ENCODE data around the gene CASP14.
"Not testable (repeated sequence)": the region's sequence is repeated elsewhere in the genome, so short reads cannot be mapped to it uniquely, and the experiment has no call there.

The CASP14 gene, protein sequence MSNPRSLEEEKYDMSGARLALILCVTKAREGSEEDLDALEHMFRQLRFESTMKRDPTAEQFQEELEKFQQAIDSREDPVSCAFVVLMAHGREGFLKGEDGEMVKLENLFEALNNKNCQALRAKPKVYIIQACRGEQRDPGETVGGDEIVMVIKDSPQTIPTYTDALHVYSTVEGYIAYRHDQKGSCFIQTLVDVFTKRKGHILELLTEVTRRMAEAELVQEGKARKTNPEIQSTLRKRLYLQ

DNA sequence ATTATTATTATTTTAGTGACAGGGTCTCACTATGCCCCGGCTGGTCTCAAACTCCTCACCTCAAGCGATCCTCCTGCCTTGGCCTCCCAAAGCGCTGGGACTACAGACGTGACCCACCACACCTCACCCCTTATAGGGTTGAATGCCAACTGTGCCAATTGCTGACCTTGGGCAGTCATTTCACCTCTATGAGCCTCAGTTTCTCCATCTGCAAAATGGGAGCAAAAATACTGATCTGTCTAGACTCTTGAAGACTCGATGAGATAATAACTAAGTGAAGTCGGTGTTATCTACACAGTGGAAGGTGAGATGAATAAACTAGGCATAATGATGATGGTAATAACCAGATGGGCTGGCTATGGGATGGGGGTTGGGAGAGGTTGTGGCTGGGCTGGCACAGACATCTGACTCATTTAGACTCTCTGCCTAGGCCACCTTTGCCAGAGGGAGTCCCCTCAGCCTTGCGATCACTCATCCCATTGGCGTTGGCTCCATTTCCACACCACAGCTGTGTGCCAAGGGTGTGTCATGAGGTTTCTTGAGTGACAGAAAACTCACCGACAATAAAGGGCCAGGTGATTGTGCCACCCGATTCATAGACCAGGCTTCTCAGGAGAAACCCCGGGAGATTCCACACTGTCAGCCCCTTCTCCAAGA, at the start of gene CASP14:
Gene CASP14, plus strand, starts transcription at position 596 of the 657 bp plus-strand sequence. CDS start 2,772 bp downstream, outside the sequence.
- DNase-seq = no peak

DNA sequence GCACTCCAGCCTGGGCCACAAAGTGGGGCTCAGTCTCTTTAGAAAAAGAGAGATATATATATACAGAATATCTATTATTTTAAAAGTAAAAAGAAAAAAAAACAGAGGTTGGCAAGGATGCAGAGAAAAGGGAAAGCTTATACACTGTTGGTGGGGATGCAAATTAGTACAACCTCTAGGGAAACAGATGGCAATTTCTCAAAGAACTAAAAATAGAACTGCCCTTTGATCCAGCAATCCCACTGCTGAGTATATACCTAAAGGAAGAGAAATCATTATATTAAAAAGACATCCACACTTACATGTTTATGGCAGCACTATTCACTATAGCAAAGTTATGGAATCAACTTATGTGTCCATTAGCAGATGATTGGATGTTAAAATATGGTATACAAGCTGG, 41.0 kb upstream of the CASP14 start:
- DNase-seq = no peak

DNA sequence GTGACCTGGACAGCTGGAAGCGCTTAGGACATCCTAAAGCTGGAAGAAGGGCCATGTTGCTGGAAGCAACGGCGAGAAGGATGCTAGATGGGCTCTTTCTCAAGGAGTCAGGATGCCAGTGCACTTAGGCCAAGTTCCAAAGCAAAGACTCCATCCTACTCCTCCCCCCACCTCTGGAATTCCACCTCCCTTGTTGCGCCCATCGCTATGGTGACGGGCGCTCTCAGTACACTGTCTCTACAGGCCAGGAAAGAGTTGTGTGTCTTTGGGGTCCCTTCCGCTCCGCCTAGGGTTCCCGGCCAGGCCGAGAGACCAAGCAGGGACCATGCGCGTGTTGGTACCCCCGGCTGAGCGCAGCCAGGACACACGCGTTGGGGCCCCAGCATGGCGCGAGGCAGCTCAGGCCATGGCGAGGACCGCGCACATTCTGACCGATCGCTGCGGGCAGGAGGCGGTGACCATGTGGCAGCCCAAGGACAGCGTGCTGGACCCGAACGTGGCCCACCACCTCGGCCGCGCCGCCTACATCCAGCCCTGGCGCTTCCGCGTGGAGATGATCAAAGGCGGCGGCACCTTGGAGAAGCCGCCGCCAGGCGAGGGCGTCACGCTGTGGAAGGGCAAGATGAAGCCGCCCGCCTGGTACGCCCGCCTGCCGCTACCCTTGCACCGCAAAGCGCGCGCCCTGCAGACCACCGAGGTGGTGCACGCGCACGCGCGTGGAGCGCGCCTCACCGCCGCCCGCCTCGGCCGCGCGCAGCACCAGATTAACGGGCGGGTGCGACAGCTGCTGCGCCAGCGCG, 38.6 kb upstream of the CASP14 start:
- no peak for DNase-seq

DNA sequence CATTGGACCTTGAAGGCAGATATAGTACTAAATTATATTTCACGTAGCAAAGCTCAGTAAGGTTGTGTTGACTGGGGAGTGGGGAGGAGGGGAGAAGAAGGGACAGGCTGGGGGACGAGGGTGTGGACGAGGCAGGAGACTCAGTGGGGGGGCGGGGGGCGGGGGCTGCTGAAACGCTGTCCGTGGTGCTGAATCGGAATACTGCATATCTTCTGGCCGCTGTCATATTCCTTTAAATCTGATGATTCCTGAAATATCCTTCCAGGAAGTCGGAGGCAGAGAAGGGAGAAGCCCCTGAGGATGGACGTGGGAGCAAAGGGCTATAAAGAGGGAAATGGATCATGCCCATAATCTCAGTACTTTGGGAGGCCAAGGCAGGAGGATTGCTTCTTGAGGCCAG, 34.7 kb upstream of the CASP14 start:
- no peak for DNase-seq

DNA sequence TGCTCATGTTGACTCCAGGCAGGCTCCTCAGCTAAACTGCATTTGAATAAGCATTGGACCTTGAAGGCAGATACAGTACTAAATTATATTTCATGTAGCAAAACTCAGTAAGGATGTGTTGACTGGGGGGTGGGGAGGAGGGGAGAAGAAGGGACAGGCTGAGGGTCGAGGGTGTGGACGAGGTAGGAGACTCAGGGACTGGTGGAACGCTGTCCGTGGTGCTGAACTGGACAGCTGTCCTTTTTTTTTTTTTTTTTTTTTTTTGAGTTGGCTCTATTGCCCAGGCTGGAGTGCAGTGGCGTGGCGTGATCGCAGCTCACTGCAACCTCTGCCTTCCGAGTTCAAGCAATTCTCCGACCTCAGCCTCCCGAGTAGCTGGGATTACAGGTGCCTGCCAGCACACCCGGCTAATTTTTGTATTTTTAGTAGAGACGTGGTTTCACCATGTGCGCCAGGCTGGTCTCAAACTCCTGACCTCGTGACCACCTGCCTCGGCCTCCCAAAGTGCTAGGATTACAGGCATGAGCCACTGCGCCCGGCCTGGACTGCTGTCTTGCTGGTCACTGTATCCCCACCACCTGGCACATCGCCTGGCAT, 33.2 kb upstream of the CASP14 start:
- no peak for DNase-seq

DNA sequence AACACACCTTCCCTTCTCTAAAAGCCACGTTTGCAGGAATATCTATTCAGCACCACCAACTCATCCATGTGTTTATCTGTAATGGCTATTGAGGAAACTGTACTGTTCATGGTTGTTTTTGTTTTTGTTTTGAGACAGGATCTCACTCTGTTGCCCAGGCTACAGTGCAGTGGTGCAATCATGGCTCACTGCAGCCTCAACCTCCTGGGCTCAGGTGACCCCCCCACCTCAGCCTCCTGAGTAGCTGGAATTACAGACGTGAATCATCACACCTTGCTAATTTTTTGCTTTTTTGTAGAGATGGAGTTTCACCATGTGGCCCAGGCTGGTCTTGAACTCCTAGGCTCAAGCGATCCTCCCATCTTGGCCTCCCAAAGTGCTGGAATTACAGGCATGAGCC, 30.4 kb upstream of the CASP14 start:
- not testable (repeated sequence) for DNase-seq

DNA sequence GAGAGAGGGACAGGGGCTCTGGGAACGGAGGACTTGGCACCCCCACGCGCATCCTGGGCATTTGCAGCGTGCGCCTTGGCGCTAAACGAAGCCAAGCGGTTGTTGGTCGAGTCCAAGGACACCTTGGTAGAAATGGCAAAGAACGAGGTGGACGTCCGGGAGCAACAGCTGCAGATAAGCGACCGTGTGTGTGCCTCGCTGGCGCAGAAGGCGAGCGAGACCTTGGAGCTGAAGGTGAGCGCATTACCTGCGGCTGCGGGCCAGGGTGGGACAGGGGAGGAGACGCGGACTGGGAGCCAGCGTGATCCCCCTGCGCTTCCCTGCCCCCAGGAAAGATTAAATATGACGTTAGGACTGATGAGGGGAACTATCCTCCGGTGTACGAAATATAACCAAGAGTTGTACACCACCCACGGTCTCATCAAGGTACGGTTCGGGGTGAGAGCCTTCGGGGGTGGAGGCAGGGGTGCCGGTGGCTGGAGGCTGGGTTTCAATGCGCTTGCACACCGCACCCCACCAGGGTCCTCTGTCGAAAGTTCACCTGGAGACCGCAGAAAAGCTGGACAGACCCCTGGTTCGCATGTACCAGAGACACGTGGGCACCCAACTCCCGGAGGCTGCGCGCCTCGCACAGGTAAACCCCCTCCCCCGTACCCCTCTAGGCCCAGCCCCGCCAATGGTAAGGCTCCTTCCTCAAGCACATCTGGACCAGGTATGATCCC, 27.8 kb upstream of the CASP14 start:
- no peak for DNase-seq

DNA sequence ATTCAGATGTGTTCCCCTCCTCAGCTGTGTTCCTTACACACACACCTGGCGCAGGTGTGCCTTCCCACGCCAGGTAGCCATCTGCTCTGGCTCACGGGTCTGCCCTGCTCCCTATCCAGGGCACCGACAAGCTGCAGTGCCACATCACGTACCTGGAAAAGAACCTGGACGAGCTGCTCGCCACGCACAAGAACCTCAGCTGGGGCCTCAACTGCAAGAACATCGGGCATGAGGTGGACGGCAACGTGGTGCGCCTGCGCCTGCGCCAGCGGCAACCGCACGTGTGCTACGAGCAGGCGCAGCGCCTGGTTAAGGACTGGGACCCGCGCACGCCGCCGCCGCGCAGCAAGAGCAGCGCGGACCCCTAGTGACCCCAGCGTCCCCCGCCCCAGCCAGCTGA, 26.5 kb upstream of the CASP14 start:
- no peak for DNase-seq

DNA sequence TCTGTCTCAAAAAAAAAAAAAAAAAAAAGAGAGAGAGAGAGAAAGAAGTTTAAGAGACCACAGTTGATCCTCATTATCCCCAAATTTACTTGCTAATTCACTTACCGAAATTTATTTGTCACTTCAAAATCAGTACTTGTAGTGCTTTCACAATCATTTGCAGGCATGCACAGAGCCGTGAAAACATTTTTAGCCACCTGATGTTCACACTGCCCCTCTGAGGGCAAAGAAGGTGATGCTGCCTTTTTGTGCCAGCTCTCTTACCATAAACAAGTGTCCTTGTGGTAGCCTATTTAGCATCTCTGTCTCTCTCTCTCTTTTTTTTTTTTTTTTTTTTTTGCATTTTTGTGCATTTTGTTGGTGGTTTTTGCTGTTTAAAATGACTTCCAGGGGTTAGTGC, 24.1 kb upstream of the CASP14 start:
- no peak for DNase-seq

DNA sequence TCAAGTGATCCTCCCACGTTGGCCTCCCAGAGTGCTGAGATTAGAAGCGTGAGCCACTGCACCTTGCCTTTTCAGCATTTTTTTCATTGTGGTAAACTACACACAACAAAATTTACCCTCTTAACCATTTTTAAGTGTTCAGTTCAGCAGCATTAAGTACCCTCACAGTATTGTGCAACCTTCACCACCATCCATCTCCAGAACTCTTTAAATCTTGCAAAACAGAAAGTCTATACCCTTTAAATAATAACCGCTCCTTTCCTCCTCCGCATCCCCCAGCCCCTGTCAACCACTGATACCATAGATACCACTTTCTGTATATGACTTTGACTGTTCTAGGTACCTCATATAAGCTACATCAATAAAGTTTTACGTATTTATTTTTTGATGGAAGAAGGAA, 20.8 kb upstream of the CASP14 start:
- DNase-seq = no peak

DNA sequence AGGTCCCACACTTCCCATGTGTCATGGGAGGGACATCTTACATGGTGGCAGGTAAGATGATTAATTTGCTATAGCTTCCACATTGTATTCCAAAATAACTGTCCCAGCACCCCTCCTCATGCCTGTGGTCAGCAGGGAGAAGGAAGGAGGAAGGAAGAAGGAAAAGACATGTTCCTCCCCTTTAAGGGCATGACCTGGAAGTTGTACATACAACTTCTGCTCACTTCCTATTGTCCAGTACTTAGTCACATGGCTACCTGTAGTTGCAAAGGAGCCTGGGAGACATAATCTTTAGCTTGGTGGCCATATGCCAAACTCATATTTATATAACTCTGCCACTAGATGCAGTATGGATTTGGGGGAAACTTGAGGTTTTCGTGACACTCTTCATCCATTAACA, 17.6 kb upstream of the CASP14 start:
- no peak for DNase-seq

DNA sequence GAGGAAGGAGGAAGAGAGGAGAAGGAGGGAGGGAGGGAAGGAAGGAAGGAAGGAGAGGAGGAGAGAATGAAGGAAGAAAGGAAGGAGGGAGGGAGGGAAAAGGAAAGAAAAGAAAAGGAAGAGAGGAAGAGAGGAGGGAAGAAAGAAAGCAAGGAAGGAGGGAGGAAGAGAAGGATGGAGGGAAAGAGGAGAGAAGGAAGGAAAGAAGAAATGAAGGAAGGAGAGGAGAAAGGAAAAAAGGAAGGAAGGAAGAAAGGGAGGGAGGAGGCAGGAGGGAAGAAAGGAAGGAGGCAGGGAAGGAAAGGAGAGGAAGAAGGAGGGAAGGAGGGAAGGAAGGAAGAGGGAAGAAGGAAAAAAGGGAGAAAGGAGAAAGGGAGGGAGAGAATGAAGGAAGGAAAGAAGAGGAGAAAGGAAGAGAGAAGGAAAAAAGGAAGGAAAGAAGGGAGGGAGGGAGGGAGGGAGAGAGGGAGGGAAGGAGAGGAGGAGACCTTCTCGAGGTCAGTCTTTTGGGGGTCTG, 13.4 kb upstream of the CASP14 start:
- no peak for DNase-seq

DNA sequence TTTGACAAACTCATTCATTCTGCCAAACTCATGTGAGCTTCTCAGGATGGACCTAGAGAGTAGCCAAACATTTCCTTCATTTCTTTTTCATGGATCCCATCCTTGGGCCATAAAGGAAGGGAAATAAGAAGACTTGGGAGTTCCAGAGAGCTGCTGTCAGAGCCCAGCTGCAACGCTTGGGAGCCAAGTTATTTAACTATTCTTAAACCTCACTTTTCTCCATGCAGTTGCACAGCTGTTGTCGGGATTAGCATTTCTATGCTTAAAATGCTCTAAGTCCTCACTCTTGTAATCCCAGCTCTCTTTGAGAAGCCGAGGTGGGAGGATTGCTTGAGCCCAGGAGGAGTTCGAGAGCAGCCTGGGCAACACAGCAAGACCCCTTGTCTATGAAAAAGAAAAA, 11.7 kb upstream of the CASP14 start:
- no peak for DNase-seq

DNA sequence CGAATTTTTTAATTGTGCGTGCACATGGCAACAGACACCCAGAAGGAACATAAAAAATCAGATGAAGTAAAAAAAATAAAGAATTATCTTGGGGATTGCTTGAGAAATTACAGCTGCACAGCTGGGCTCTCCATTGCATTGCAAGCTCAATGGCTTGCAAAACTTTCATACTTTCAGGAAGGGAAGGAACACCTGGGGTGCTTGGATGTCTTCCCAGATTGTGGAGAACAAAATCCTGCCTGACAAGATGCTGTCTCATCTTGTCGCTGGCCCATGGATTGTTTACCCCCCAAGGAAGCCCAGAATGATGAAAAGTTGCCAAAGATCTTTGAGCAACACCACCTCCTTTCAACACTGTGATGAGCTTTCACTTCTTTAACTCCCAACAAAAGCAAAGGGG, 11.0 kb upstream of the CASP14 start:
- DNase-seq = no peak

DNA sequence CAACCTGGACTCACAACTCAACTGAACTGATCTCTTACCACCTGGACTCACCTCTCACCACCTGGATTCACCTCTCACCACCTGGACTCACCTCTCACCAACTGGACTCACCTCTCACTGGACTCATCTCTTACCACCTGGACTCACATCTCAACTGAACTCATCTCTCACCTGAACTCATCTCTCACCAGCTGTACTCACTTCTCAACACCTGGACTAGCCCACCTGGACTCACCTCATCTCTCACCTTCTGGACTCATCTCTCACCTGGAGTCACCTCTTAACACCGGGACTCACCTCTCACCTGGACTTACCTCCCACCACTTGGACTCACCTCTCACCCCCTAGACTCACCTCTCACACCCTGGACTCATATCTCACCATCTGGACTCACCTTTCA, 7.3 kb upstream of the CASP14 start:
- no peak for DNase-seq

DNA sequence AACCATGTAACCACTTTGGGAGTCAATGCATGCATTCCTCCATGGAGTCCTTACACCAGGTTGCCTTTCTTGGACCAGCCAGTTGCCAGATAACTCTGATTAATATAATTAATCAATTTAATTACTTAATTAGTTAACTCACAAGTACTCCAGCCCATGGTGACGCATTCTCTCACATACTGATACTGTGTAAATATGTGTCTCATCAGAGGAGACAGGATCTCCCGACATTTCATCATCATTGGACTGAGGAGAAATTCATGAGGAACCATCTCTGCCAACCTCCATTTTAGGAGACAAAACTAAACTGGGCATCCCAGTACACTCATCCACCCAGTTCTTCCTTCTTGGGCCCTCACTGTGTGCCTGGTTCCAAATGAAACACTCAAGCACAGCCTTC, 6.5 kb upstream of the CASP14 start:
- no peak for DNase-seq

DNA sequence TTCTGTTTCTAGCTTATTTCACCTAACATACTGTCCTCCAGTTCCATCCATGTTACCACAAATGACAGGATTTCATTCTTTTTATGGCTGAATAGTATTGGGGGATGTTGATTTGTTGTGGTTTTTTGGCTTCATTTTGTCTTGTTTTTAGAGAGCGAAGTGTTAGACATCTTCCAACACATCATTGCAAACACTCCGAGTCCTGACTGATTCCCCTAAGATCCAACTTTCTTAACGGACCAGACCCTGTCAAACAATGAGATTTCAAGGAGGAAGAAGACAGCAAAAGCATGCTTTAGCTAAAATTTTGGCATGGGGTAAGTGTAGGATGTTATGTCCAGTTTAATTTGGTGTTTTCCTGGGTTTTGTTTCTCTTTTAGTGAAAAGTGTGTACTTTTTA, 3.8 kb upstream of the CASP14 start:
- DNase-seq = no peak

DNA sequence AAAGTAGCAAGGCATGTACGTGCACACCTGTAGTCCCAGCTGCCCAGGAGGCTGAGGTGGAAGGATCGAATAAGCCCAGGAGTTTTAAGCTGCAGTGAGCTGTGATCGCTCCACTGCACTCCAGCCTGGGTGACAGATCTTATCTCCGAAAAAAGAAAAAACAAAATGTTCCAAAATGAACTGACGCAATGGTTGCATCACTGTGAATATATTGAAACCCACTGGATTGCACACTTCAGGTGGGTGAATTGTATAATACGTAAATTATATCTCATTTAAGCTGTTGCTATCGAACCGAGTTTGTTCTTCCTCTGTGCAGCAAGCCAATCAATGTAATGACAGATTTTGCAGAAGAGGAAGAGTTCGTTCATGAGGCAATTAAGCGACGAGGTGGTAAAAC, 1.6 kb upstream of the CASP14 start:
- DNase-seq = no peak

DNA sequence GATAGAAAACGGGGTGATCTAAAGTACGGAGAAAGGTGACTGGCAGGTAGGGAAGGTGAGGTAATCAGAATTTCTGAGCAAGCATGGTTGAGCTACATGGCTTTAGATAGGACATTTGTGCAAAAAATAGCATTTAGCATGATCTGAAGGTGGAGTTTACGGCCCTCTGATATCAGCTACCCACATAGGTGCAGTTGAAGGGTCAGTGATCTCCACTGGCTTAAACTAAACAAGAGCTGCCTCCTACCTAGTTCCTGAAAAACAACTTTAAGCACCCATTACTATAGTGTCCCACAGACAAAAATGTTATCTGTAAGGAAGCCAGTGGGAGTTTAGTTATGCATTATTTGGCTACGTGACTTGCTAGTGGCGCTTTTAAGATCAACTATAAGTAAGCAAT, 1.2 kb upstream of the CASP14 start:
- no peak for DNase-seq

DNA sequence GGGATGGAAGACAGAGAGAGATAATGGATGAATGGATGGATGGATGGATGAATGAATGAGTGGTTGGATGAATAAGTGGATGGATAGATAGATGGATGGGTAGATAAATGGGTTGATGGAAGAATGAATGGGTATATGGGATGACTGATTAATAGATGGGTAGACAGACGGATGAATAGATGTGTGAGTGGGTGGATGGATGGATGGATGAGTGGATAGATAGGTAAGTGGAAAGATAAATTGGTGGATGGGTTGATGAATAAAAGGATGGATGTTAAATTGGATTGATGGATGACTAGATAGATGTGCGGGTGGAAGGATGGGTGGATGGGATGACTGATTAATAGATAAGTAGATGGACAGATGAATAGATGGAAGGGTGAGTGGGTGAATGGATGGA, 1.4 kb downstream of the CASP14 start:
- no peak for DNase-seq

DNA sequence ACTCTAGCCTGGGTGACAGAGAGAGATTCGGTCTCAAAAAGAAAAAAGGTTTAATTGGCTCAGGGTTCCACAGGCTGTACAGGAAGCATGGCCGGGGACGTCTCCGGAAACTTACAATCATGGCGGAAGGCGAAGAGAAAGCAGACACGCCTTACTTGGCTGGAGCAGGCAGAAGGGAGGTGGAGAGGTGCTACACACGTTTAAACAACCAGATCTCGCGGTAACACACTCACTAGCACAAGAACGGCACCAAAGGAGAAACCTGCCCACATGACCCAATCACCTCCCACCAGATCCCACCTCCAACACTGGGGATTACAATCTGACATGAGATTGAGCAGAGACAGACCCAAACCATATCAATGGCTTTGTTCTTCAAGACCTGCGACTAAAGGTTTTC, 12.8 kb downstream of the CASP14 start:
- DNase-seq = no peak

DNA sequence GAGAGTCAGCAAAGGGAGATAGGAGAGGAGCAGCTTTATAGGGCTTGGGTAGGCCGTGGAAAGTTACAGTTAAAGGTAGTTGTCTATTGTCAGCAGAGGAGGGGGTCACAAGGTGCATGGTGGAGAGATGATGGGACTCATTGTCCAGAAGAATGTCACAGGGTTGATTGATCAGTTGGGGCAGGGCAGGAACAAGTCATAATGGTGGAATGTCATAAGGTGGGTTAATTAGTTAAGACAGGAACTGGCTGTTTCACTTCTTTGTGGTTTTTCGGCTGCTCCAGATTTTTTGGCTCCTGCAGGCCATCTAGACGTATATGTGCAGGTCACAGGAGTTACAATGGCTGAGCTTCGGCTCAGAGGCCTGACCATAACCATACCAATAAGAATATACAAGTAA, 21.1 kb downstream of the CASP14 start:
- not testable (repeated sequence) for DNase-seq
